ENCODE results near the gene ATP2A1. TPM values are rescaled to one million over a fixed set of nuclear protein-coding genes. Genes with fewer than 3 reads are reported as not detected.

Gene ATP2A1
- total and polyA plus RNA-seq, 2 donors = 0.57 to 1.2 TPM

- peaks cover 5 to 44% of the 10 kb centered on the region in 2 donors for H3K4me1 ChIP-seq (ENCODE audit: control insufficient read depth in 2 of 2, insufficient read depth in 2 of 2, low read length in 2 of 2)
- no peak for DNase-seq (ENCODE audit: low read depth in 6 of 9, low spot score in 9 of 9)
- H3K27me3 ChIP-seq (ENCODE audit: control insufficient read depth in 2 of 2, insufficient read depth in 1 of 2, low read length in 1 of 2) = no peaks in the 10 kb centered on the region
- peaks cover 0 to 4% of the 10 kb centered on the region in 2 donors for H3K9me3 ChIP-seq (ENCODE audit: control insufficient read depth in 2 of 2, insufficient read depth in 1 of 2, low read length in 1 of 2)
- peak within 1 kb of the TSS; percentile 3 to 80 for H3K27ac ChIP-seq (ENCODE audit: low read depth in 1 of 2, low read length in 1 of 2)
- no peaks in the 10 kb centered on the region for H3K36me3 ChIP-seq (ENCODE audit: control insufficient read depth in 2 of 2, insufficient read depth in 2 of 2, low read length in 1 of 2)
- 95% methylated on average over 10 of the region's 10 CpGs for WGBS
- no peak within 1 kb of the TSS for H3K4me3 ChIP-seq (ENCODE audit: low read length in 2 of 2)
Observed at GRCh38 chr16:28931801-28932225, 53.5 kb downstream of the ATP2A1 start, which contains the start of gene CD19. CD19 (plus strand) TSS chr16:28931971; CDS start chr16:28932001, 30 bp downstream.

GRCh38 chr16:28932339-28933141 lies 54.3 kb downstream of the ATP2A1 start:
- H3K36me3 ChIP-seq (ENCODE audit: control insufficient read depth in 2 of 2, insufficient read depth in 2 of 2, low read length in 1 of 2) = no peaks in the 10 kb centered on the region
- H3K9me3 ChIP-seq (ENCODE audit: control insufficient read depth in 2 of 2, insufficient read depth in 1 of 2, low read length in 1 of 2) = peaks cover 0 to 5% of the 10 kb centered on the region in 2 donors
- H3K4me1 ChIP-seq (ENCODE audit: control insufficient read depth in 2 of 2, insufficient read depth in 2 of 2, low read length in 2 of 2) = peaks cover 5 to 49% of the 10 kb centered on the region in 2 donors
- H3K4me3 ChIP-seq (ENCODE audit: low read length in 2 of 2) = no peak overlapping the region
- no peaks in the 10 kb centered on the region for H3K27me3 ChIP-seq (ENCODE audit: control insufficient read depth in 2 of 2, insufficient read depth in 1 of 2, low read length in 1 of 2)
- 93% methylated on average over 20 of the region's 20 CpGs for WGBS
- no peak for DNase-seq (ENCODE audit: low read depth in 6 of 9, low spot score in 9 of 9)
- H3K27ac ChIP-seq (ENCODE audit: low read depth in 1 of 2, low read length in 1 of 2) = no peak overlapping the region

GRCh38 chr16:28933171-28933570 lies 54.9 kb downstream of the ATP2A1 start:
- DNase-seq (ENCODE audit: low read depth in 6 of 9, low spot score in 9 of 9) = no peak
- WGBS = 90% methylated on average over 8 of the region's 8 CpGs
- H3K9me3 ChIP-seq (ENCODE audit: control insufficient read depth in 2 of 2, insufficient read depth in 1 of 2, low read length in 1 of 2) = peaks cover 0 to 5% of the 10 kb centered on the region in 2 donors
- no peak overlapping the region for H3K27ac ChIP-seq (ENCODE audit: low read depth in 1 of 2, low read length in 1 of 2)
- no peaks in the 10 kb centered on the region for H3K36me3 ChIP-seq (ENCODE audit: control insufficient read depth in 2 of 2, insufficient read depth in 2 of 2, low read length in 1 of 2)
- no peaks in the 10 kb centered on the region for H3K27me3 ChIP-seq (ENCODE audit: control insufficient read depth in 2 of 2, insufficient read depth in 1 of 2, low read length in 1 of 2)
- peaks cover 5 to 50% of the 10 kb centered on the region in 2 donors for H3K4me1 ChIP-seq (ENCODE audit: control insufficient read depth in 2 of 2, insufficient read depth in 2 of 2, low read length in 2 of 2)
- no peak overlapping the region for H3K4me3 ChIP-seq (ENCODE audit: low read length in 2 of 2)

- Histone ChIP-seq H3K36me3 (ENCODE audit: control insufficient read depth in 2 of 2, insufficient read depth in 2 of 2, low read length in 1 of 2) (no peaks in the 10 kb centered on the region), H3K4me1 (ENCODE audit: control insufficient read depth in 2 of 2, insufficient read depth in 2 of 2, low read length in 2 of 2) (peaks cover 5 to 46% of the 10 kb centered on the region in 2 donors)
- WGBS = 97% methylated on average over 4 of the region's 4 CpGs
Observed at GRCh38 chr16:28935346-28935745, 57.1 kb downstream of the ATP2A1 start.

GRCh38 chr16:28935924-28936783 lies 57.9 kb downstream of the ATP2A1 start:
- Histone ChIP-seq H3K27me3 (ENCODE audit: control insufficient read depth in 2 of 2, insufficient read depth in 1 of 2, low read length in 1 of 2) (no peaks in the 10 kb centered on the region), H3K36me3 (ENCODE audit: control insufficient read depth in 2 of 2, insufficient read depth in 2 of 2, low read length in 1 of 2) (no peaks in the 10 kb centered on the region), H3K4me3 (ENCODE audit: low read length in 2 of 2) (peak overlapping the region in 1 of 2 donors; percentile 1), H3K27ac (ENCODE audit: low read depth in 1 of 2, low read length in 1 of 2) (no peak overlapping the region), H3K4me1 (ENCODE audit: control insufficient read depth in 2 of 2, insufficient read depth in 2 of 2, low read length in 2 of 2) (peaks cover 2 to 38% of the 10 kb centered on the region in 2 donors), H3K9me3 (ENCODE audit: control insufficient read depth in 2 of 2, insufficient read depth in 1 of 2, low read length in 1 of 2) (peaks cover 0 to 5% of the 10 kb centered on the region in 2 donors)
- 33% methylated on average over 36 of the region's 36 CpGs for WGBS
- peak in 8 of 9 donors; percentile 57 to 88 (median 72) for DNase-seq (ENCODE audit: low read depth in 6 of 9, low spot score in 9 of 9)

More at GRCh38 chr16:28935346-28935745, 57.1 kb downstream of the ATP2A1 start:
- Histone ChIP-seq H3K9me3 (ENCODE audit: control insufficient read depth in 2 of 2, insufficient read depth in 1 of 2, low read length in 1 of 2) (peaks cover 0 to 5% of the 10 kb centered on the region in 2 donors), H3K4me3 (ENCODE audit: low read length in 2 of 2) (no peak overlapping the region), H3K27ac (ENCODE audit: low read depth in 1 of 2, low read length in 1 of 2) (no peak overlapping the region), H3K27me3 (ENCODE audit: control insufficient read depth in 2 of 2, insufficient read depth in 1 of 2, low read length in 1 of 2) (no peaks in the 10 kb centered on the region)
- DNase-seq (ENCODE audit: low read depth in 6 of 9, low spot score in 9 of 9) = no peak

GRCh38 chr16:28936784-28937155 lies 58.5 kb downstream of the ATP2A1 start:
- Histone ChIP-seq H3K4me3 (ENCODE audit: low read length in 2 of 2) (no peak overlapping the region), H3K27me3 (ENCODE audit: control insufficient read depth in 2 of 2, insufficient read depth in 1 of 2, low read length in 1 of 2) (no peaks in the 10 kb centered on the region), H3K36me3 (ENCODE audit: control insufficient read depth in 2 of 2, insufficient read depth in 2 of 2, low read length in 1 of 2) (no peaks in the 10 kb centered on the region)

GRCh38 chr16:28937222-28937876 lies 59.1 kb downstream of the ATP2A1 start:
- peaks cover 0 to 26% of the 10 kb centered on the region in 2 donors for H3K4me1 ChIP-seq (ENCODE audit: control insufficient read depth in 2 of 2, insufficient read depth in 2 of 2, low read length in 2 of 2)
- H3K9me3 ChIP-seq (ENCODE audit: control insufficient read depth in 2 of 2, insufficient read depth in 1 of 2, low read length in 1 of 2) = peaks cover 0 to 5% of the 10 kb centered on the region in 2 donors
- DNase-seq (ENCODE audit: low read depth in 6 of 9, low spot score in 9 of 9) = no peak
- H3K27me3 ChIP-seq (ENCODE audit: control insufficient read depth in 2 of 2, insufficient read depth in 1 of 2, low read length in 1 of 2) = no peaks in the 10 kb centered on the region
- H3K4me3 ChIP-seq (ENCODE audit: low read length in 2 of 2) = no peak overlapping the region
- 89% methylated on average over 14 of the region's 14 CpGs for WGBS
- H3K27ac ChIP-seq (ENCODE audit: low read depth in 1 of 2, low read length in 1 of 2) = no peak overlapping the region
- no peaks in the 10 kb centered on the region for H3K36me3 ChIP-seq (ENCODE audit: control insufficient read depth in 2 of 2, insufficient read depth in 2 of 2, low read length in 1 of 2)

More at GRCh38 chr16:28936784-28937155, 58.5 kb downstream of the ATP2A1 start:
- WGBS = 74% methylated on average over 26 of the region's 26 CpGs
- Histone ChIP-seq H3K4me1 (ENCODE audit: control insufficient read depth in 2 of 2, insufficient read depth in 2 of 2, low read length in 2 of 2) (peaks cover 0 to 32% of the 10 kb centered on the region in 2 donors), H3K27ac (ENCODE audit: low read depth in 1 of 2, low read length in 1 of 2) (no peak overlapping the region), H3K9me3 (ENCODE audit: control insufficient read depth in 2 of 2, insufficient read depth in 1 of 2, low read length in 1 of 2) (peaks cover 0 to 5% of the 10 kb centered on the region in 2 donors)
- DNase-seq (ENCODE audit: low read depth in 6 of 9, low spot score in 9 of 9) = no peak

- H3K27me3 ChIP-seq (ENCODE audit: control insufficient read depth in 2 of 2, insufficient read depth in 1 of 2, low read length in 1 of 2) = no peaks in the 10 kb centered on the region
- no peak for DNase-seq (ENCODE audit: low read depth in 6 of 9, low spot score in 9 of 9)
- H3K36me3 ChIP-seq (ENCODE audit: control insufficient read depth in 2 of 2, insufficient read depth in 2 of 2, low read length in 1 of 2) = no peaks in the 10 kb centered on the region
- WGBS = 97% methylated on average over 7 of the region's 7 CpGs
- no peak overlapping the region for H3K4me3 ChIP-seq (ENCODE audit: low read length in 2 of 2)
- H3K27ac ChIP-seq (ENCODE audit: low read depth in 1 of 2, low read length in 1 of 2) = no peak overlapping the region
- H3K9me3 ChIP-seq (ENCODE audit: control insufficient read depth in 2 of 2, insufficient read depth in 1 of 2, low read length in 1 of 2) = peaks cover 0 to 7% of the 10 kb centered on the region in 2 donors
- peaks cover 0 to 19% of the 10 kb centered on the region in 2 donors for H3K4me1 ChIP-seq (ENCODE audit: control insufficient read depth in 2 of 2, insufficient read depth in 2 of 2, low read length in 2 of 2)
Observed at GRCh38 chr16:28938721-28939120, 60.4 kb downstream of the ATP2A1 start.

Data from thymus (tissue), 11 donors.